ENCODE measurements around the gene INO80.

INO80 gene

DNA sequence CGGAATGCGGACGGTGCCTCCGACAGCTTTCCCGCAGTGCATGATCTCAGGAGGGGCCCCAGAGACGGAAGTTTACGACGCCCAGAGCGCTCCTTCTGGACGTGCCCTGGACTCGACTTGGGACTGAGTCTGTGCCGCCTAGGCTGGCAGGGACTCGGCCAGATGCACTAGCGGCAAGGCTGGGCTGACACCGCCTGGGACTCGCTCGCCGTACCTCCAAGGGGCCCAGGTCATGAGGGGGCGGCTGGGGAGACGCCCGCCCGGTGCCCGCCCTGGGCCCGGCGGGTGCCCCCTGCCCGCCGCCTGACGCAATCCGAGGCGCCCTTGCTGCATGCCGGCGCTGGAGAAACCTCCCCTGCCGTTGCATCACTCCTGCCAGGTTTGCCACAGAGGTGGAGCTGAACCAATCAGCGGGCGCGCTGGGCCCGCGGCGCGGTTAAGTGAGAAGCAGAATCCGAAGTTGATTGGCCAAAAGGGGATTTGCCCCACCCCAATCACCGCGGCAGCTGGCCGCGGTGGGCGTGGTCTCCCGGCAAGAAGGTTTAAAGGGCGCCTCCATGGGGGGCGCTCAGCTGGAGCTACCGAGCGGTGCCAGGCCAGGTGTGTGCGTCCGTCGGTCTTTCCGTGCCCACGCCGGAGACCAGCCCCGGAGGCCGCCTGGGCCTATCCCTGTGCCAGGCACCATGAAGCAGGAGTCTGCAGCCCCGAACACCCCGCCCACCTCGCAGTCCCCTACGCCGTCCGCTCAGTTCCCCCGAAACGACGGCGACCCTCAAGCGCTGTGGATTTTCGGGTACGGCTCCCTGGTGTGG, 163.0 kb downstream of the INO80 start, which contains the start of gene CHAC1:
Gene CHAC1 (plus strand): TSS at position 571 of the 812 bp plus-strand sequence. CDS start 113 bp downstream, at position 684.
- TF ChIP-seq, protein P1, sequence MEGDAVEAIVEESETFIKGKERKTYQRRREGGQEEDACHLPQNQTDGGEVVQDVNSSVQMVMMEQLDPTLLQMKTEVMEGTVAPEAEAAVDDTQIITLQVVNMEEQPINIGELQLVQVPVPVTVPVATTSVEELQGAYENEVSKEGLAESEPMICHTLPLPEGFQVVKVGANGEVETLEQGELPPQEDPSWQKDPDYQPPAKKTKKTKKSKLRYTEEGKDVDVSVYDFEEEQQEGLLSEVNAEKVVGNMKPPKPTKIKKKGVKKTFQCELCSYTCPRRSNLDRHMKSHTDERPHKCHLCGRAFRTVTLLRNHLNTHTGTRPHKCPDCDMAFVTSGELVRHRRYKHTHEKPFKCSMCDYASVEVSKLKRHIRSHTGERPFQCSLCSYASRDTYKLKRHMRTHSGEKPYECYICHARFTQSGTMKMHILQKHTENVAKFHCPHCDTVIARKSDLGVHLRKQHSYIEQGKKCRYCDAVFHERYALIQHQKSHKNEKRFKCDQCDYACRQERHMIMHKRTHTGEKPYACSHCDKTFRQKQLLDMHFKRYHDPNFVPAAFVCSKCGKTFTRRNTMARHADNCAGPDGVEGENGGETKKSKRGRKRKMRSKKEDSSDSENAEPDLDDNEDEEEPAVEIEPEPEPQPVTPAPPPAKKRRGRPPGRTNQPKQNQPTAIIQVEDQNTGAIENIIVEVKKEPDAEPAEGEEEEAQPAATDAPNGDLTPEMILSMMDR (IDR thresholded peaks at IDR 0.05; ENCODE audit: low read depth, low read length, missing control alignments): no peak
- peak; percentile 91 for DNase-seq (ENCODE audit: low read depth)
- peak within 1 kb of the TSS; percentile 89 for H3K4me3 ChIP-seq (ENCODE audit: low read depth, low read length)

DNA sequence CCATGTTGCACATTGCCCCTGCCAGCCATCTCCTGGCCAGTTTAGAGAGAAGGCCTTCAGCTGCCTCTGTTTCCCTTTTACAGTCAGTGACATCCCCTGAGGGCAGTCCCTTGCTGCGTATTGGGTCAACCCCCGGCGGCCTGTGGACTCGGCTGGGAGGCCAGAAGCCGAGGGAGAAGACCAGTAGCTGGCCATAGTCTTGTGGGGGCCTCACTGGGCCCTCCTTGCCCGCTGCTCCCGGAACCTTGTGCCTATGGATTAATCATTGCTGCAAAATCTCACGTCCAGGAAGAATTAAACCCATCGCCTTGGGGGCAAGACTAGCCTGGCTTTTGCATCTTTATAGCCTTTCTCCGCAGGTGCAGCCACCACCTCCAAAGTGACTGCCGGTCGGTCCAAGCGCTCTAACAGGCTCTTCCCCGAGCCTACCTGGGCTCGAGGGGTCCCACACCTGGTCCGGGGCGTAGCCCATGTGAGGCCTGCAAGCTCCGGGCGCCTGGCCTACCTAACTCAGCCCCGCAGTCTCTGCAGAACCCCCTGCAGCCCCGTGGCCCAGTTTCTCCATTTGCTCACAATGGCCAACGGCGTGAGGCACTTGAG, 163.7 kb downstream of the INO80 start:
- no peak for DNase-seq (ENCODE audit: low read depth)
- H3K4me3 ChIP-seq (ENCODE audit: low read depth, low read length): peak overlapping the region; percentile 89
- TF ChIP-seq, protein P1 (IDR thresholded peaks at IDR 0.05; ENCODE audit: low read depth, low read length, missing control alignments): no peak

DNA sequence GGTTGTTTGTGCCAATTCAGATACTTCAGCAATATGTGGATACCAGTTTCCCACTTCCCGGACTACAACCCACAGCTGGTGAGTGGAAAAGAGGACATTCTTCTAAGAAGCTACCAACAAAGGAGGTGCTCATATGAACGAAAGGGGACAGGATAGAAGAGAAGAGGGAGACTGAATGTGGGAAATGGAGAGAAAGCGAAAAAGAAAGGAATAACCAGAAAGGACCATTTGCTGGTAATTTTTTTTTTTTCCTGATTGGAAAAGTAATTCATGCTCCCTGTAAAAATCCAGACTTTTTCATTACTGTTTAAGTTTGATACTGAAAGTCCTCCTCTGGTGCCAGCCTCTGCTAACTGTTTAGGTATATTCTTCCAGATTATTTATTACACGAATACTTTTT, 164.3 kb downstream of the INO80 start:
- no peak overlapping the region for H3K4me3 ChIP-seq (ENCODE audit: low read depth, low read length)
- no peak for DNase-seq (ENCODE audit: low read depth)
- TF ChIP-seq, protein P1 (IDR thresholded peaks at IDR 0.05; ENCODE audit: low read depth, low read length, missing control alignments): no peak

DNA sequence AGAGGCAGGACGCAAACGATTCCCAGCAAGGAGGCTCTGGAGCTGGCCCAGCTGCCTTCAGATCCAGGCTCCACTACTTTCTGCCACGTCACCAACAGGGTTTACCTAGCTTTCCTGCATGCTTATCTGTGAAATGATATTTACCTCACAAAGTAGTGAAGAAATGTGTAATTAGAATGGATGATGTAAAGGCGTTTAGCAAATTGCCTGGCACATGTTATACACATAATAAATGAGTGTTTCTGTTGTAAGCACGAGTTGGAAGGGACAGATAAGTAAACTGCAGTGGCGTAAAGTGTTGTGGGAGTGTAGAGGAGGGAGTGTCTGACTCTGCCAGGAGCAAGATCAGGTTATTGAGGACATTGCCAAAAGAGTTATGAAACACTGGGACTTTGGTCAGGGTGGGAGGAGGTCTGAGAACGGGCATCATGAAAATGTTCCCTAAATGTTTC, 166.3 kb downstream of the INO80 start:
- TF ChIP-seq, protein P1 (IDR thresholded peaks at IDR 0.05; ENCODE audit: low read depth, low read length, missing control alignments): no peak
- H3K4me3 ChIP-seq (ENCODE audit: low read depth, low read length): no peak overlapping the region
- no peak for DNase-seq (ENCODE audit: low read depth)

DNA sequence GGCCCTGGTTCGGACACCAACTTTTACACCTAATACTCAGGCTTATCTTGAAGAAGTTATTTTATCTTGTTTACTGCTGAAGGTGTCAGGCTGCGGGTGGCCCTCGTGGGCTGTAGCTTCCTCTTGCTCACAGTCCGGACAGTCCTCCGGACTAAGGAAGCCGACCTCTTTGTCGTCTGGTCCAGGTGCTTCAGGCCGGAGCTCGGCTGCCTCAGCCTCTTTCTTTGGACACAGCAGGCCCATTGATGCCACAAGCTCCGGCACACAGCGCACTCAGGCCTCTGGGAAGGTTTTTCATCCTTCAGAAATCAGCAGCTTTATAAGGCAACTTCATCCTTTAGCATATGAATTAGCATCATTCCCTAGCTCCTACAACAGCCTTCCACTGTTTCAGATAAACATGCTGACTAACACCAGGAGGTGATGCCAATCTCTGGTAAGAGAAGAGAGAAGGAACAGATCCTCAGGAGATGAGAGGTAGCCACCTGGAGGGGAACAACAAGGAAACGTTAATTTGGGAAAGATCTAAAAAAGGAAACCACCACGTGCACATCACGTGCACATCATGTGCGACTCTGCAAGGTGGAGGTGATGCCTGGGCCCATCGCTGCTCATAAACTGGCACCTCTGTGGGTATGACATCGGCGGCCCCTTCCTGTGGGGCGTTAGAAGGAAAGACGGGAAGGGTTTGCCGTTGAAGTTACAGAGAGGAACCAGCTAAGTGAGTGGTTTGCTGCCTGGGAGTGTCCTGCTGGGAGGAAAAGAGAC, 167.2 kb downstream of the INO80 start:
- TF ChIP-seq, protein P1 (IDR thresholded peaks at IDR 0.05; ENCODE audit: low read depth, low read length, missing control alignments): no peak
- H3K4me3 ChIP-seq (ENCODE audit: low read depth, low read length): no peak overlapping the region
- DNase-seq (ENCODE audit: low read depth): no peak

DNA sequence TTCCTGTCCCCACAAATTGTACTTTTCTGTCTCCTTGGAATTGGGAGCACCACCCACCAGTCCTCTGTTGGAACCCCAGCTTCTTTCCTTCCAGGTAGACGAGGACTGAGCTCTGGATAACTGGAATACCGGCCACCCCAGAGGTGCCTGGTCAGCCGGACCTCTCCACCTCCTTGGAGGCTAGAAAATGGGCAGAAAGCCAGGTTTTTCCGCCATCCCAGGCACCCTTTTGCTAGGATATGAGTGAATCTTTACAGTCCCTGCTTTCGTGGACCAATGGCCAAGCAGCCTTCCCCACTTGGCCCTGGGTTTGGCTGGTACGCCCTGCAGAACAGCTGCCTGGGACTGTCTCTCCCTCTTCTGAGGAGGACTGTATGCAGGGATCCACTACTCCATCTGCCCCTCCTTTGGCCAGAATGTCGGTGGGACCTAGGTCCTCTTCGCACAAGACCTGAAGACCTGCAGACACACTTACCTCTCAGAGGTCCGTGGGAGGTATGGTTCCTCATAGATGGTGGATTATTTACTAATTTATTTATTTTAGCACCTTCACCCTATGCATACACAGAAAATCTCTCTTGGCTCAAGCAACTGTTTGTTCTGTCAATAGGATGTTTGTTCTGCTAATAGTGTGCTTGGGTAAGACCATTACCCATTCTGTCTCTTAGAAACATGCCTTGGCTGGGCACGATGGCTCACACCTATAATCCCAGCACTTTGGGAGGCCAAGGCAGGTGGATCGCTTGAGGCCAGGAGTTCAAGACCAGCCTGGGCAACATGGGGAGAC, 171.4 kb downstream of the INO80 start:
- no peak overlapping the region for H3K4me3 ChIP-seq (ENCODE audit: low read depth, low read length)
- TF ChIP-seq, protein P1 (IDR thresholded peaks at IDR 0.05; ENCODE audit: low read depth, low read length, missing control alignments): no peak
- DNase-seq (ENCODE audit: low read depth): no peak
